GM10266 (cell line): ENCODE results near the gene VOPP1.

Source experiments
- DNase-seq: peaks from one replicate; pipeline ENCODE4 v3.0.0; 2012; ENCODE audit errors: extremely low spot score
- CTCF ChIP-seq: IDR thresholded peaks from 2 replicates; pipeline ENCODE4 v1.5.1; 2012; ENCODE audit warnings: mild to moderate bottlenecking, low read depth; ENCODE audit not compliant: control insufficient read depth, insufficient read depth; ENCODE audit errors: missing control alignments

The VOPP1 gene

GRCh38 chr7:55521917-55522902 is 50.1 kb downstream of the VOPP1 start:
- no peak for DNase-seq
- TF ChIP-seq CTCF = no peak

GRCh38 chr7:55521512-55521911 is 50.8 kb downstream of the VOPP1 start:
- no peak for TF ChIP-seq CTCF
- DNase-seq = no peak

GRCh38 chr7:55520426-55521140 is 51.7 kb downstream of the VOPP1 start:
- TF ChIP-seq CTCF = no peak

GRCh38 chr7:55518836-55519235 is 53.5 kb downstream of the VOPP1 start:
- no peak for DNase-seq

More at GRCh38 chr7:55520426-55521140, 51.7 kb downstream of the VOPP1 start:
- DNase-seq = no peak

GRCh38 chr7:55517936-55518689 is 54.2 kb downstream of the VOPP1 start:
- DNase-seq = no peak
- no peak for TF ChIP-seq CTCF

More at GRCh38 chr7:55518836-55519235, 53.5 kb downstream of the VOPP1 start:
- TF ChIP-seq CTCF = no peak

- DNase-seq = peak; percentile 48
- TF ChIP-seq CTCF = no peak
Observed at GRCh38 chr7:55517191-55517633, 55.1 kb downstream of the VOPP1 start.

- no peak for TF ChIP-seq CTCF
Observed at GRCh38 chr7:55516409-55516808, 55.9 kb downstream of the VOPP1 start.

More at GRCh38 chr7:55516409-55516808, 55.9 kb downstream of the VOPP1 start:
- no peak for DNase-seq
